ENCODE measurements around the gene SH2D6. TPM values are rescaled to one million over a fixed set of nuclear protein-coding genes. Genes with fewer than 3 reads are reported as not detected.
"Not testable (repeated sequence)": the region's sequence is repeated elsewhere in the genome, so short reads cannot be mapped to it uniquely, and the experiment has no call there.

The SH2D6 gene
- under 0.01 TPM in 2 replicates for total RNA-seq

DNA sequence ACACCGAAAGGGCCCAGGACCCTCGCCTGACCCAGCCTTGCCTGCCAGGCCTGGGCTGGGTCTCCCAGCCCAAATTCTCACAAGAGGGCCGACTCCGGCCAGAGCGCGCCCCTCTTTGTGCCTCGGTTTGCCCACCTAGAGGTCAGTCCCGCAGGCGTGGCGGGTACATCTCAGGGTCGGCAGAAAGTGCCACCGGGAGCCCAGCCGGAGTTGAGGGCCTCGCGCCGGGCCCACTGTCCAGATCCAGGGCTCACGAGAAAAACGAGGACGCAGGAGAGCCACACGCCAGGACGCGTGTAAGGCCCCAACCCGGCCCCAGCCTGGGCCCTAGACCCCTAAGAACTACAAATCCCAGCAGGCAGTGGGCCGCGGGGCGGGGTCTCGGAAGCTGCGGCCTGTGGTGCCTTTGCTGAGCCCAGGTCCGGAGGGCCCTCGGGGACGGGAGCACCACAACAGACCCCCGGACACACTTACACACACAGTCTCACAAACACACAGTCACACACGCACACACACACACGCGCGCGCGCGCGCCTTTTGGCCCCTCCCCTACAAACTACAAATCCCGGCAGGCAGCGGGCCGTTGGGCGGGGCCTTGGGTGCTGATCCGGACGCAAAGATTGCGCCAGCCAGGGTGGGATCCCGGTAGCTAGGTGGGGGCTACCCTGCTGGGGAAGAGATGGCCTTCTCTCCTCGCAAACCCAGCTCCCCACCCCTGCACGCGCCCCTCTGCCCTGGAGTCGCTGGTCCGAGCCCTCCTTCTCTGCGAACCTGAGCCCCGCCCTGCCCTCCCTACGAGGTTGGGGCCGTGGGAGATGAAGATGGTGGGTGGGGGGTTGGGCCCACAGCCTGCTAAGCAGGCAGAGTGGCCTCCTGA lies at the start of gene SH2D6:
Gene SH2D6, plus strand, starts transcription at position 583 of the 877 bp plus-strand sequence. CDS start 10,752 bp downstream, outside the sequence.
- peak; percentile 66 to 85 for DNase-seq (ENCODE audit: low read depth in 2 of 2)

DNA sequence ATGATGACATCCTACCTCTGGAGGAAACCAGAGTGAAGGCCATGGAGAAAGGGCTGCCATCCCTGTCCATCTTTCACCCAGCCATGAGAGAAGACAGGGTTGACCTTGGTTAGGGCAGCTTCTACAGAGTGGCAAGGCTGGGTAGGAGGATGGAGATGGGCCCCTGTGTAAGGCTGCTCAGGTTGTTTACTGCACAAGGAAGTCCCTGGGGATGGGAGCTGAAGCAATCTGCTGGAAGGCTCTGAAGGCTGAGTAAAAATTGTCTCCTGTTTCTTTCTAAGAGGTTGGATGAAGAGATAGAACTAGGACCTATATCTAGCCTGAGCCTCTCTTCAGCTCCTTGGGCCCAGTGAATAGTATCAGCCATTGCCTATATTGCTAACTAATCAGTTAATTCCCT lies 49.6 kb upstream of the SH2D6 start:
- DNase-seq (ENCODE audit: low read depth in 2 of 2), result no peak

DNA sequence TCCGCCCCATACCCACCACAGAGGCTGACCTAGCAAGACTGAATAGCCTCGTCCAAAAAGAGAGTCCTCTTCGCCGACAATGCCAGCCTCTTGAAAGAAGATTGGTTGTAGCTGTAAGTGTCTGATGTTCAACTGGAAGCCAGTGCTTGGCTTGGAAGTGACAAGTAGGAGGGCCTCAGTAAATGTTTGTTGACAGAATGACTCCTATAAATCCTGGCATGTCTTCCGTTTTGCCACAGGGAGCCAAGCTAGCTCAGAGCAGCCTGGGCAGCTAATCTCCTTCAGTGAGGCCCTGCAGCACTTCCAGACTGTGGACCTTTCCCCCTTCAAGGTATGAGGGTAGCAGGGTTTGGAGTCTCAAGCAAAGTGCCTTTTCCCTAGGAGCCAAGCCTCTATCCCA lies 49.0 kb upstream of the SH2D6 start:
- no peak for DNase-seq (ENCODE audit: low read depth in 2 of 2)

DNA sequence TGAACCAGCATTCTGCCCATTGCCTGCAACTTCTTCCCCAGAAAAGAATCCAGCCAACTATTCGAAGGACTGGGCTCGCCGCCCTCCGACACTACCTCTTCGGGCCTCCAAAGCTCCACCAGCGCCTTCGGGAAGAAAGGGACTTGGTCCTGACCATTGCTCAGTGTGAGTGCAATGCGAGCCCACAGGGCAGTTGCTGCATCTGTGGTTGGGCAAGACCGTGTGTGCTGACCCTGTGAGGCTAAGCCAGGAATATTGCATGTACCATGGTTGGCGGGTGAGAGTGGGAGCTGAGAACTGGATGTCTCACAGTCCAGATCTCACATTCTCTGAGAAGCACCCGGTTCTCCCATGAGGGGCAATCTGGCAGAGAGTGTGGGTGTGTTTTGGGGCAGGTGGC lies 47.5 kb upstream of the SH2D6 start:
- no peak for DNase-seq (ENCODE audit: low read depth in 2 of 2)

DNA sequence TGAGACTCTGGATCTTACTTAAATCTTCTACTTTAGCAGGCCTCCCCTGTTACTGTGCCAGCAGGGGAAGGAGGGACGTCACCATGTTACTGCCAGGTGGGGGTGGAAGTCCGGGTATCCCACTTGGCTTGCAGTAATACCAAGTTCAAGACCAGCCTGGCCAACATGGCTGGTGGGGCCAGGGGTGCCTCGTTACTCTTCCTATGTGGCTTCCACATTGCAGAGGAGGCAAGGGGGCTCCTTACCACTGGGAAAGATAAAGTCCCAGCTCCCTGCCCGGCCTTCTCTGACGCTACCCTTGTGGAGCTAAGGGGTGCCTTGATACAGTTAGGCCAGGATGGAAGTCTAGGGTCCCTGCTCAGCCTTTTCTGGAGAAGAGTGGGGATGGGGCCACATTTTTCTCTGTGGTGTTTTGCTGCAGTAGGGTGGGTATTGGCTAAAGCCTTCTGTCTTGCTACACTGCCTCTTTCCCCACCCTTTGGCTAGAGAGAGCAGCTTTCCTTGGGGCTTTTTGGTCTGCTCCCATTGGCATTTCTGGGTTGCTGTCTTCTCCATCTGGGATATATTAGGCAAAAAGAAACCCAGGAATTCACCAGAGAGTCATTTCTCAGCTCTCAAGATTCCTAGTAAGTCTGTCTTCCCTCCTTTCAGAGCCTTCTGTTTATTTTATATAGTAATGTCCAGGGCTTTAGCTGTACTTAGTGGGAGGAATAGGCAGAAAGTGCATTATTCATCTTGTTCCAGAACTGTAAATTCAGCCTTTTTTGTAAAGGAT lies 42.0 kb upstream of the SH2D6 start:
- DNase-seq (ENCODE audit: low read depth in 2 of 2), result no peak

DNA sequence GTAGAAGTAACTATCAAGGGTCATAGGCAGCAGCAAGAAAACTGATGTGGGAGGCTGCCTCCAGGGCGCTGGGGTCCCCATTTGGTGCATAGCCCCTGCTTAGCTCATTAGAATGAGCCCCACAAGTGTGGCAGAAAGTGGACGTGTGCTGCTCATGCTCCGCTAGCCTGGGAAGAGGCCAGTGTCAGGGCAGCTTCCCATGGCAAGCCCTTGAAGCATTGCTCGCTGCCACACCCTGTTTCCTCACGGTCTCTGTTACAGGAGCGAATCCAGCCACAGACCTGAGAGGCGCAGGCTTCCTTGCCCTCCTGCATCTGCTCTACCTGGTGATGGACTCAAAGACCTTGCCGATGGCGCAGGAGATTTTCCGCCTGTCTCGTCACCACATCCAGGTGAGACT lies 41.4 kb upstream of the SH2D6 start:
- no peak for DNase-seq (ENCODE audit: low read depth in 2 of 2)

DNA sequence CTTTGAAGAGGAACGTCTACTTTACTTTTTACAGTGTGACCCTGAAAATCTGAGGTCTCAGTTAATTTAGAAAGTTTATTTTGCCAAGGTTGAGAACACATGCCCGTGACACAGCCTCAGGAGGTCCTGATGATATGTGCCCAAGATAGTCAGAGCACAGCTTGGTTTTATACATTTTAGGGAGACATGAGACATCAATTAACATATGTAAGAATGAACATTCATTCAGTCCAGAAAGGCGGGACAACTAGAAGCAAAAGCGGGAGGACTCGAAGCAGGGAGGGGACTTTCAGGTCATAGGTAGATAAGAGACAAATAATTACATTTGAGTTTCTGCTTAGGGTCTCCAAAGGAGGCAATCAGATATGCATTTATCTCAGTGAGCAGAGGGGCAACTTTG lies 40.3 kb upstream of the SH2D6 start:
- no peak for DNase-seq (ENCODE audit: low read depth in 2 of 2)

DNA sequence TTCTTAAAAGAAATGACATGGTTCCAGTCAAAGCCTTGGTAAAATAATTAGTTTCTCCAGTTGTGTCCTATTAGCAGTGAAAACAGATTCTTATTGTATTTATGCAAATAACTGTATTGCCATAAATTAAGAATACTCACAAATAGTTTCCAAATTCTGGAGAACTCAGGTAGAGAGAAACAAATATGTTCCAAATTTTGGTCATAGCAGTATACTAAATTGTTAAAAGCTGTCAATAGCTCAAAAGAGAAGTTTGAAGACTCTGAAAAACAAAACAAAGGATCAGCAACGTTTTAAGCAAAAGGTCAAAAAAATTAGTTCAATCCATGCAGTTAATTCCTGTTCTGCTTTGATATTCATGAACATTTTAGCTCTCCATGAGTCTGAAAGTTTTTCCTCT lies 38.5 kb upstream of the SH2D6 start:
- DNase-seq (ENCODE audit: low read depth in 2 of 2), result no peak

DNA sequence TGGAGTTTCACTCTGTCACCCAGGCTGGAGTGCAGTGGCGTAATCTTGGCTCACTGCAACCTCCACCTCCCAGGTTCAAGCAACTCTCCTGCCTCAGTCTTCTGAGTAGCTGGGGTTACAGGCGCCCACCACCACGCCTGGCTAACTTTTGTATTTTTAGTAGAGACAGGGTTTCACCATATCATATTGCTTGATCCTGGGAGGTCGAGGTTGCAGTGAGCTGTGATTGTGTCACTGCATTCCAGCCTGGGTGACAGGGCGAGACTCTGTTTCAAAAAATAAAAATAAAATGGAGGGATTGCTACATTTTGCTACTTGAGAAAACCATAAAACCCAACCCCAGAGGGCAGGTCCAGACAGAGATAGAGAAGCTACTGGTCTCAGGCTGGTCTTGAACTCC lies 35.4 kb upstream of the SH2D6 start:
- DNase-seq (ENCODE audit: low read depth in 2 of 2), result not testable (repeated sequence)

DNA sequence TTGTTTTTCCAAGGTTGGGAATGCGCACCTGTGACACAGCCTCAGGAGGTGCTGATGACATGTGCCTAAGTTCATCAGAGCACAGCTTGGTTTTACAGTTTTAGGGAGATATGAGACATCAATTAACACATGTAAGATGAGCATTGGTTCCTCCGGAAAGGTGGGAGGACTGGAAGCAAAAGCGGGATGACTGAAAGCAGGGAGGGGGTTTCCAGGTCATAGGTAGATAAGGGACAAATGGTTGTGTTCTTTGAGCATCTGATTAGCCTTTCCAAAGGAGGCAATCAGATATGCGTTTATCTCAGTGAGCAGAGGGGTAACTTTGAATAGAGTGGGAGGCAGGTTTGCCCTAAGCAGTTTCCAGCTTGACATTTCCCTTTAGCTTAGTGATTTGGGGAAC lies 34.7 kb upstream of the SH2D6 start:
- DNase-seq (ENCODE audit: low read depth in 2 of 2), result no peak

DNA sequence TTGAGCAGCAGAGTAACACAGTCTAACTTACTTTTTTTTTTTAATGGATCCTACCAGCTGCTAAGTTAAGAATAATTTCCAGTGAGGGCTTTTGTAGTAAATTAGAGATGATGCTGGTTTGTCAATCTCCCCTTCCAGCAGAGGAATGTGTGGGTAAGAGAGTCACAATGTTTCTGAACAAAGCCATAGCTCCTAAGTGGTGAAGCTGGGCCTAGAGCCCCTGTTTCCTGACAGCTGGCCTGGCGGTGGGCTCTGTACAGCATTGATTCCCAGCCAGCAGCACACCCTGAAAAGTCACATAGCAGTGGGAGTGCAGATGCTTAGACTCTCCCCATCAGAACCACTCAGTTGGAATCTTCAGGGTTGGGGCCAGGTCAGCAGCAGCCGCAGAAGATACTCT lies 32.8 kb upstream of the SH2D6 start:
- no peak for DNase-seq (ENCODE audit: low read depth in 2 of 2)

DNA sequence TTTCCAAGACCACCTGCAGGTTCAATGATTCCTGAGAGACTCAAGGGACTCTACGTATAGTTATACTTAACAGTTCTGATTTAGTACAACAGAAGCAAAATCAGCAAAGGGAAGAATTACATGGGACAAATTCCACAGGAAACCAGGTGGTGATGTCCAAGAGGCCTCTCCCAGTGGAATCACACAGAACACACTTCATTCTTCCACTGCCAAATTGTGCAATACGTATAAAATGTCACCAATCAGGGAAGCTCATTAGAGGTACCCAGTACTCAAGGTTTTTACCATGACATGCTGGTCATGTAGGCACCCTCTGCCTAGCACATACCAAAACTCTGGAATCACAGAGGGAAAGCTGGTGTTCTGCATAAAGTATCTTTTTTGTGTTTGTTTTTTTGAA lies 30.8 kb upstream of the SH2D6 start:
- no peak for DNase-seq (ENCODE audit: low read depth in 2 of 2)

DNA sequence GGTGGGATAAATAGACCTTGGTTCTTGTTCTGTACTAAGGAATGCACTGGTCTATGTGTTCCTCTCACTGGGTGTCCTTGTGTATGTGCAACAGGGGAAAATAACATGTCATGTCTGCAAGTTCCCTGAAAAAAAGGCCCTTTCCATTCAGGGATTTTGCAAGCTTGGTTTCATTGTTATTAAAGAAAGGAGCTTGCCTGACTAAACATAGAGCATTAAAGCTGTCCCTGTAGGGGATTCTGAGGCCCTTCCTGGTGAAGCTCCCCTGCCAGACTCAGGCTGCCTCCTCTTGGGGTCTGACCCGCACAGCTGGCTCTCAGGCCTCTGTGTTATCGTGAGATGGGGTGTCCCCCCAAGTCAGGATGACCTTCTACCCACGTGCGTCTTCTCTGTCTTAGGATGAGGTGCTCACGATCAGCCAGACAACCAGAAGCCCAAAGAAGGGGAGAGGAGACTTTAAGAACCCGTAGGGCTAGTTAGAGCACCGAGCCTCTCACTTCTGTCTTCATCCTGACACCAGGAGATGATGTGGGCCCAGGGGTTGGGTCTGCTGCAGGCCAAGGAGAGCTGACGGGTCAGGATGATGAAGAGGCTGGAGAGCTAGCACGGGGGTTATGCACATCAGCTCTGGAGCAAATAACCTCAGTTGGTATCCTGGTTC lies 29.5 kb upstream of the SH2D6 start:
- DNase-seq (ENCODE audit: low read depth in 2 of 2), result no peak

DNA sequence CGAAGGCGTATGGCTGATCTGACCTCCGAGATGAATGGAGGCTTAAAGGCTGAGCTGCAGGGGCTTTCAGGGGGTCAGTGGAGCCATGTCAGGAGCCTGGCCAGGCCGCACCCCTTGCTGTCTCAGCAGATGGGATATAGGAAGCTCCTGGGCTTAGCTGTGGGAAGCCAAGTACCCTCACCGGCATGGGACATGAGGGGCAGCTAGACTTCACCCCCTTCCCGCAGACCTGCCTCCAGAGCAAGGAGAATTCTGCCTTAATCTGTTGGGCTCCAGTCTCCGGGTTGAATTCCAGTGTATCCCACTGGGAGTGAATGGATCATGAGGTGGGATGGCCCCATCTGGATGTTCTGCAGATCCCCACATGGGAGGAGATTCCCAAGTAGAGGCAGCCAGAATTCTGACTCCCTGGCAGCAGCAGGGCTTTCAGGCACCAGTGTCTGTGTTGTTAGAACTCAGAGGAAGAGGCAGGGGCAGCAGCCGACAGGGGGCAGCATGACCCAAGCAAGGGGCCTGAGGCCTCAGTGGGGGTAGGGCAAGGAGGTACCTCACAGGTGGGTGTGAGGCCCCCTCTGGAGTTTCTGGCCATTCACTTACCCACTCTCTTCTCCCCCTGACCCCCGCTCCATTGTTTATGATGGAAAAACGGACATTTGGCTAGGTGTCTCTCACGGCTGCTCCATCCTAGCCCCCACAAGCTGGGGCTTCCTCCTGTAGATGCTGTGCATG lies 27.4 kb upstream of the SH2D6 start:
- DNase-seq (ENCODE audit: low read depth in 2 of 2), result peak in 1 of 2 donors; percentile 47

DNA sequence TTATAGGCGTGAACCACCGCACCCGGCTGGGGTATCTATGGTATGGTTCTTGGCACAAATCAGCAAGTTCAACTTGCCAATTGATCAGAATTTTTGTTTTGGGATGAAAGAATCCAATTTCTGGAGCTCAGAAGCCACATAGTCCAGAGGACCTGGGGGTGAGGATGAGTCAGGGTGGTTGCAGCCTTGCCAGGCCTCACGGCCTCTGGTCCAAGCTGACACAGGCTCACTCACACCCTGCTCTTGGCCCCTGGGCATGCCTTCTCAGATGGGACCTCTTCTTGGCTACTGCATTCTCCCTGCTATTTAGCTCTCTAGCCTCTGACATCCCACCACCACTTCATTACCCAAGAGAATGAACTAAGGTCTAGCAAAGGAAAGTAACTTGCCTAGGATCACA lies 24.7 kb upstream of the SH2D6 start:
- DNase-seq (ENCODE audit: low read depth in 2 of 2), result no peak

DNA sequence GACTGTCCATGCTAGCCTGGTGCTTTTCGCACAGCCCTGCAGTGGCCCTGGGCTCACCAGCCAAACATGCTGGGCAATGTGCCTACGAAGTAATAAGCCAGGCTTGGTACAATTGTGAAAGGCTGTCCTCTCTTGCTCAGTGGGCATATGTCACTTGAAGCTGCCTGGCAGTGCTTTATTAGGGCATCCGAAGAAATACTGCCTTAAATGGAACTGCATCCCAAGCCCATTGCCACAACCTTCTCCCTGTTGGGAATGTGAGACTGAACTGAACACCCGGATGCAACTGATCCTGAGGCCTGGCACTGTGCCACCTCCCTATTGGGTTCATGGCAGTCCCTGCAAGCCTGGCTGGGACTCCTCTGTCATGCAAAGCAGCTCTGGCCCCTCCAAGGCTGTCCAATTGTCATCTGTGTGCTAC lies 24.2 kb upstream of the SH2D6 start:
- no peak for DNase-seq (ENCODE audit: low read depth in 2 of 2)

DNA sequence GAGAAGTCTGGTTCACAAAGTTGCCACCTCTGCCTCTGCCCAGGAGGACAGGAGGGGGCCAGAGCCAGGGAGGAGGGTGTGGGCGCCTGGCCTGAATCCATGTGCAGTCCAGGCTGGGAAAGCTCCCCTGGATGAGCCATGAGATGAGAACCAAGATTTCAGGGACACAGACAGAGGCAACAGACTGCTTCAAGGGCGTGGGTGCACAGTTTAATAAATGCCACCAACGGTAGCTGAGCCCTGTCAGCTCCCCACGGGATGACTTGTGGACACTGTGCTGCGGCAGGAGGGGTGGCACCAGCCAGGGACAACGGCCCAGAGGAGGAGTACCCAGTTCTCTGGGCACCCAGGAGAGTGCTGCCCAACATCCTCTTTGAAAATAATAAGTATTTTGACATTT lies 23.5 kb upstream of the SH2D6 start:
- no peak for DNase-seq (ENCODE audit: low read depth in 2 of 2)

DNA sequence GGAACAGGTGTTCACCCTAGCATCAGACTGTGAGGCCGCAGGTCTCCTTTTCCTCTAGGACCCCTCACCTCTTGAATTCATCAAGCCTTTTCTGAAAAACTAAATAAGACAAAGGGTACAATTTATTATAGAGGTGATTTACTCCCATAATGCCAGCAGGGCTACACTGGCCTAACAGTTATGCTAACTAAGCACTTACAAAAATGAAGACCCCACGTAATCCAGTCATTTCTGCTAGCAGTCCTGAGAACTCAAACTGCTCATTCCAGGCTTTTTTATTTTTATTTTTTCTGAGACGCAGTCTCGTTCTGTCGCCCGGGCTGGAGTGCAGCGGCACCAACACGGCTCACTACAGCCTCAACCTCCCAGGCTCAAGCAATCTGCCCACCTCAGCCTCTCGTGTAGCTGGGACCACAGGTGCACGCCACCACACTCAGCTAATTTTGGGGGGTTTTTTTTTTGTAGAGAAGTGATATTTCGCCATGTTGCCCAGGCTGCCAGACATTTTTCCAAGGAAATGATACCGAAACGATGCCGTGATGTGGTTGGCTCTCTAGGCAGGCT lies 22.5 kb upstream of the SH2D6 start:
- DNase-seq (ENCODE audit: low read depth in 2 of 2), result no peak

DNA sequence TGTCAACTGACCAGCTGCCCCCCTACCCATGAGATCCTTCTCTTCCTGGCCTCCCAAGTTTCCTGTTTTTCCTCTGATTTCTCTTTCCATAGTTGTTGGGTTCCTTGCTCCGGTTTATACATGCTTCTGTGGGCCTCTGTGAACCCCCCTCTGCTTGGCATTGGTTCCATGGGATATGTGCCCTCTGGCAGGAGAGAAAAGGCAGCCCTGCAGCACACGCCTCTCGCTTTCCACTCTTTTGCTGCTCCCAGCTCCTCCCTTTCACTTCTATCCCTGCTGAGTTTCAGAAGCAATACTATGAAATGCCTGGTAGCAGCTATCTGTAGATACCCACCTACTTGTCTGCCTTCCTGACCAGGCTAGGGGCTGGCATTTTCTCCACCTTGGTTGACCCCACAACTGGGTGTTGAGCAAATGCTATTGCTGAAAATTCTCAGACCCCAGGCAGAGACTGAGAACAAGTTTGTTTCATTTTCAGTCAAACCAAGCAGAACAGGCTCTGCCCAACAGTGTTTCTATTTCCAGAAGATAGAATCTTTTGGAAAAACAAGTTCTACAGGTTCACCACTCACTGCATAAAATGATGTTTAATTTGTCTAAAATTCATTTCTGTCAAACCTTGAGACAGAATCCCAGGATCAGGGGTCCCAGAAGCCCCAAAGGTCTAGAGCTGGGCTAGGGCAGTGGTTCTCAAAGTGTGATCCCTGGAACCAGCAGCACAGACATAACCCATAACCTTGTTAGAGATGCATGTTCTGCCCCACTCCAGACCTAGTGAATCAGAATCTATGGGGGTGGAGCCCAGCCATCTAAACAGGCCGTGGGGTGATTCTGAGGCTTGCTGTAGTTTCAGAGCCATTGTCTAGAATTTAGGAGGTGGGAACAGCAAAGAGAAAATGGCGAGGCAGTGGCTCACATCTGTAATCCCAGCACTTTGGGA lies 21.7 kb upstream of the SH2D6 start:
- no peak for DNase-seq (ENCODE audit: low read depth in 2 of 2)

DNA sequence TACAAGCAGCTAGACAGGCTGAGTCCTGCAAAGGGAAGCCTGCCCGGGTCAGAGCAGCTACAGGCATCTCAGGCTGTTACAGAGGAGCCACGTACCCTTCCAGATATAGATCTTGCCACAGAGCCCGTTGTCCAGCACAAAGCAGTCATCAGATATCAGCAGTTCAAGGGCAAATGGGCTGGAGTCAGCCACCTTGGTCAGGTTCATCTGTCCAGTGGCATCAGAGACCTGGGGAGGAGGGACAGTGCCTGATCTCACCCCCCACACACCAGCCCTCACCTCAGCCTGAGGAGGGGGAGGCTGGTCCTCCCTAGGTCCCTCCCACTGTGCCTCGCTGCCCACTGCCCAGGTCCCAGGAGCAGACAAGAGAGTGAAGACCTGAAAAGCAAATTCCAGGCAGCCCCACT lies 20.6 kb upstream of the SH2D6 start:
- no peak for DNase-seq (ENCODE audit: low read depth in 2 of 2)
